ENCODE results near the gene HDAC3. TPM values are rescaled to one million over a fixed set of nuclear protein-coding genes. Genes with fewer than 3 reads are reported as not detected.

HDAC3 gene
- total and polyA plus RNA-seq, 12 donors: 27.7 to 43.0 (median 32.7) TPM

GRCh38 chr5:141654298-141654697 lies 17.6 kb upstream of the HDAC3 start:
- Histone ChIP-seq H3K27me3 (no peaks in the 10 kb centered on the region), H3K27ac (no peak overlapping the region), H3K4me3 (no peak overlapping the region), H3K4me1 (peaks cover 0 to 17% (median 3%) of the 10 kb centered on the region in 9 donors), H3K36me3 (peaks cover 0 to 59% (median 4%) of the 10 kb centered on the region in 9 donors), H3K9me3 (no peaks in the 10 kb centered on the region)
- DNase-seq: no peak
- 86 to 87% methylated on average over 2 of the region's 2 CpGs for WGBS, 2 donors
- no peak for TF ChIP-seq CTCF (IDR thresholded peaks at IDR 0.05)
- no peak for ATAC-seq
- intact Hi-C loops (cut with DNase I): no loop called here

GRCh38 chr5:141651728-141652105 lies 15.1 kb upstream of the HDAC3 start:
- DNase-seq: no peak
- peak in 1 of 8 donors; percentile 2 for ATAC-seq
- intact Hi-C loops (cut with DNase I): no loop called here
- H3K27me3 ChIP-seq: no peaks in the 10 kb centered on the region
- TF ChIP-seq CTCF (IDR thresholded peaks at IDR 0.05): no peak
- peaks cover 0 to 17% (median 3%) of the 10 kb centered on the region in 9 donors for H3K4me1 ChIP-seq
- H3K36me3 ChIP-seq: peaks cover 0 to 47% (median 0%) of the 10 kb centered on the region in 9 donors
- WGBS, 2 donors: 48 to 53% methylated on average over 9 of the region's 9 CpGs
- no peaks in the 10 kb centered on the region for H3K9me3 ChIP-seq
- peak overlapping the region in 7 of 10 donors; percentile 26 to 87 (median 44) for H3K27ac ChIP-seq
- peak overlapping the region; percentile 35 to 70 (median 58) for H3K4me3 ChIP-seq

GRCh38 chr5:141650851-141651727 lies 14.4 kb upstream of the HDAC3 start, which contains the start of gene FCHSD1:
Gene FCHSD1, minus strand, starts transcription at chr5:141651418. Its CDS starts 50 bp downstream, at chr5:141651368.
- peaks cover 0 to 17% (median 3%) of the 10 kb centered on the region in 9 donors for H3K4me1 ChIP-seq
- TF ChIP-seq CTCF (IDR thresholded peaks at IDR 0.05): peak in 4 of 9 donors; percentile 9 to 51 (median 34)
- H3K9me3 ChIP-seq: no peaks in the 10 kb centered on the region
- H3K36me3 ChIP-seq: peaks cover 0 to 47% (median 0%) of the 10 kb centered on the region in 9 donors
- WGBS, 2 donors: 6 to 8% methylated on average over 49 to 50 of the region's 50 CpGs
- DNase-seq (peak; percentile 88 to 92), ATAC-seq (peak; percentile 88 to 97 (median 95))
- no peaks in the 10 kb centered on the region for H3K27me3 ChIP-seq
- intact Hi-C loops (cut with DNase I): no loop called here
- peak within 1 kb of the TSS in 7 of 10 donors; percentile 26 to 87 (median 44) for H3K27ac ChIP-seq
- H3K4me3 ChIP-seq: peak within 1 kb of the TSS; percentile 35 to 70 (median 58)

- Histone ChIP-seq H3K27me3 (no peaks in the 10 kb centered on the region), H3K4me3 (no peak overlapping the region), H3K36me3 (peaks cover 0 to 51% (median 5%) of the 10 kb centered on the region in 9 donors), H3K27ac (no peak overlapping the region), H3K9me3 (no peaks in the 10 kb centered on the region), H3K4me1 (peaks cover 0 to 17% (median 3%) of the 10 kb centered on the region in 9 donors)
- no peak for DNase-seq
- intact Hi-C loops (cut with DNase I): no loop called here
- no peak for TF ChIP-seq CTCF (IDR thresholded peaks at IDR 0.05)
- no peak for ATAC-seq
Measured at GRCh38 chr5:141649972-141650371, 13.3 kb upstream of the HDAC3 start.
